ENCODE data around the gene GP5.

- TF ChIP-seq EZH2phosphoT487 (IDR thresholded peaks at IDR 0.05; ENCODE audit: low read depth) (no peak), CTCF (IDR thresholded peaks at IDR 0.05; ENCODE audit: low read depth, low read length) (no peak)
These were observed 47.0 kb downstream of the GP5 start for GRCh38 chr3:194351952-194352536.
